DMS153 (cell line): ENCODE results near the gene CCDC88B.

ENCODE experiments used
- DNase-seq: peaks from one replicate; lab custom pipeline; 2025; lab: John Stamatoyannopoulos, UW

The CCDC88B gene

GRCh38 chr11:64343767-64344559 lies 4.0 kb downstream of the CCDC88B start:
- no peak for DNase-seq

GRCh38 chr11:64344787-64345186 lies 4.8 kb downstream of the CCDC88B start:
- DNase-seq: no peak

GRCh38 chr11:64347193-64347867 lies 7.3 kb downstream of the CCDC88B start:
- no peak for DNase-seq

- no peak for DNase-seq
Observed at GRCh38 chr11:64348383-64349024, 8.5 kb downstream of the CCDC88B start.

GRCh38 chr11:64349025-64349387 lies 9.0 kb downstream of the CCDC88B start:
- no peak for DNase-seq

DNA sequence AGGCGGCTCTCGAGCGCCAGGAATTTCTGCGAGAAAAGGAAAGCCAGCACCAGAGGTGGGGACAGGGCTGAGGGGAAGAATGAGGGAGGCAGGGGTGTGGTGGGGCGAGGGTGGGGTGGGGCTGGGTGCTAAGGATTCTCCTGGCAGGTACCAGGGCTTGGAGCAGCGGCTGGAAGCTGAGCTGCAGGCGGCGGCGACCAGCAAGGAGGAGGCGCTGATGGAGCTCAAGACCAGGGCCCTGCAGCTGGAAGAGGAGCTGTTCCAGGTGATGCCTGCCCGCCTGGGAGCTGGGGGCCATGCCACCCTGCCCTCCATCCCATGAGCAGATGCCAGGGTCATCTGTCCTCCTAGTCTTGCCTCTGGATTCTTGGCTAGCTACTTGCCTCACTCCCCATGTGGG lies 9.4 kb downstream of the CCDC88B start:
- no peak for DNase-seq

- no peak for DNase-seq
Observed at GRCh38 chr11:64351136-64351631, 11.2 kb downstream of the CCDC88B start.

- DNase-seq: no peak
Observed at GRCh38 chr11:64352099-64352994, 12.3 kb downstream of the CCDC88B start.

DNA sequence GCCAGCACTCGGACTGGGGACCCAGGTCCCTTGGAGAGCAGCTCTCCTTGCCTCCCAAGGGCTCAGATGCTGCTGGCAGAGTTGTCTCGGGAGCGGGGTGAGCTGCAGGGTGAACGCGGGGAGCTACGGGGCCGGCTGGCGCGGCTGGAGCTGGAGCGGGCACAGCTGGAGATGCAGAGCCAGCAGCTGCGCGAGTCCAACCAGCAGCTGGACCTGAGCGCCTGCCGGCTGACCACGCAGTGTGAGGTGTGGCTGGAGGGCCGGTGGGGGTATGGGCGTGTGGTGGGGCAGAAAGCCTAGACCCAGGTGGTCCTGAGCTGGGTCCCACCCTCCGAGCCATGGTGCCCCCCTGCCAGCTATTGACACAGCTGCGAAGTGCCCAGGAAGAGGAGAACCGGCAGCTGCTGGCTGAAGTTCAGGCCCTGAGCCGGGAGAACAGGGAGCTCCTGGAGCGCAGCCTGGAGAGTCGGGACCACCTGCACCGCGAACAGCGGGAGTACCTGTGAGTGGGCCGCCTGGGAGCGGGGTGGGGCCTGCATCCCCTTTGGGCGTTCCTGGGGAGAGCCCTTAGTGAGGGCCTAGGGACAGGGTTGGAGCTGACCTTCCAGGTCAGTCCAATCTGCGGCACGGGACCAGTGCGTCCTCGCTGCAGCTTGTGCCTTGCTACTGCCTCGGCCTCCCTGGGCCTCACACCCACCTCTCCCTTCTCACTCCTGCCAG lies 13.2 kb downstream of the CCDC88B start:
- no peak for DNase-seq

DNA sequence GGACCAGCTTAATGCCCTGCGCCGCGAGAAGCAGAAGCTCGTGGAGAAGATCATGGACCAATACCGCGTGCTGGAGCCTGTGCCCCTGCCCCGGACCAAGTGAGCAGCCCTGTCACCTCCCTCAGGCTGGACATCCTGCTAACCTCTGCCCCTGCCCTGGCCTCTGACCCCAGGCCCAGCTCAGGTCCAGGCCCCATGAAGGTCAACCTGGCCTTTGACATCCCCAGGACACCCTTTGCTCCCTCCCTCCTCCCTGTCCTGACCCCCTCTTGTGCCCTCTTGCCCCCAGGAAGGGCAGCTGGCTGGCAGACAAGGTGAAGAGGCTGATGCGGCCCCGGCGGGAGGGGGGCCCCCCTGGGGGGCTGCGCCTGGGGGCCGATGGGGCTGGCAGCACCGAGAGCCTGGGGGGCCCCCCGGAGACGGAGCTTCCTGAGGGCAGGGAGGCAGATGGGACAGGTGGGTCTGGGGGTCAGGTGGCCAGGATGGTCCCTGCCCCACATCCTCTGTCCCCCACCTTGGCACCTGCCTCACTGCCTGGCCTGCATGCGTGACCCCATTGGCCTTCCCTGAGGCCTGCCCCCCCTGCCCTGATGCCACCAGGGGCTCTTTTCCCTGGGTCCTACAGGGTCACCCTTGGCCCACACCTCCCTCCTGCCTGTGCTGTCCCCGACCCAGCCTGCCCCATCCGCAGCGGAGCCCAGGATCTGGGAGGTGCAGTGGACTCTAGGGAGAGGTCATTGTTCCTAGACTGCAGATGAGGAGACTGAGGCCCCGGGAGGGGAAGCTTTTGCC lies 13.9 kb downstream of the CCDC88B start:
- no peak for DNase-seq

DNA sequence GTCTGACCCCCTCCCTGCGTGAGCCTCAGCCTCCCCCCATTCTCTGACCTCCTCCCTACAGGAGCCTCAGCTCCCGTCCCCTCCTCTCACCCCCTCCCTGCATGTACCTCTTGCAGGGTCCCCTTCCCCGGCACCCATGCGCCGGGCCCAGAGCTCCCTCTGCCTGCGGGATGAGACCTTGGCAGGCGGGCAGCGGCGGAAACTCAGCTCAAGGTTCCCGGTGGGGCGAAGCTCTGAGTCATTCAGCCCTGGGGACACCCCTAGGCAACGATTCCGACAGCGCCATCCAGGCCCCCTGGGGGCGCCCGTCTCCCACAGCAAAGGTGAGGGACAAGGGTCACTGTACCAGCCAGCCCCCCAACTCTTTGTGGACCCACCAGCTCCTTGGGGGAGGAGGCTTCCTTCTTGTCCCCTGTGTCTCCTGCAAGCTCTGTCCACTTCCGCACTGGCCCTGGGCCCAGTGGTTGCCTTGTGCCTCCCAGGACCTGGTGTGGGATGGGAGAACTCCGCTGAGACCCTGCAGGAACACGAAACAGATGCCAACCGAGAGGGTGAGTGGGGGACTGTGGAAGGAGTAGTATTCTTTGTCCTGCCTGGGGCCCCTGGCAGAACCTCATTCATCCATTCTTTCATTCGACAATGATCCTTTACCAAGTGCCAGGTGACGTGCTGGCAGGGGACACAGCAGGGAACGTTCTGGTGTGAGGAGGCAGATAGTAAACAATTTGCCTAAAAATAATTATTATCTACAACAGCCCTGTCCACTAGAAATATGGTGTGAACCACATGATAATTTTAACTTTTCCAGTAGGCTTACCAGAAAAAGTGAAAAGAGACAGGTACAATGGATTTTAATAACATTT lies 15.3 kb downstream of the CCDC88B start:
- DNase-seq: peak; percentile 76

GRCh38 chr11:64356498-64357411 lies 16.8 kb downstream of the CCDC88B start:
- no peak for DNase-seq

- no peak for DNase-seq
Observed at GRCh38 chr11:64357446-64357845, 17.4 kb downstream of the CCDC88B start.

GRCh38 chr11:64357904-64358535 lies 18.0 kb downstream of the CCDC88B start:
- DNase-seq: no peak

DNA sequence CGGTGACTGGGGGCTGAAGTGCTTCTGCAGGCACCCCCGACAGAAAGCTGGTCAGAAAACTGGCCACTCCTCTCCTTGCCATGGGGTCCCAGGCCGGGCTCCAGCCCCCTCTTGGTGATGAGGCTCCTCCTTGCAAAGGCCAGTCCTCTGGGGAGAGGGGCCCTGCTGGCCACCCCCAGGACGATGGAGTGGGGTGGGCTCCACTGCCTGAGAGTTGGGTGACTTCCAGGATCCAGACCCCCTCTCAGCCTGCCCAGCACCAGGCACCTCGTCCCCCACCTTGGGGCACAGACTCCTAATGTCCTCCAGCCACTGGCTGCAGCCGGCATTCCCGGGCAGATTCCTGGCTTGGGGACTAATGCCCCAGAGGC lies 18.5 kb downstream of the CCDC88B start:
- no peak for DNase-seq

DNA sequence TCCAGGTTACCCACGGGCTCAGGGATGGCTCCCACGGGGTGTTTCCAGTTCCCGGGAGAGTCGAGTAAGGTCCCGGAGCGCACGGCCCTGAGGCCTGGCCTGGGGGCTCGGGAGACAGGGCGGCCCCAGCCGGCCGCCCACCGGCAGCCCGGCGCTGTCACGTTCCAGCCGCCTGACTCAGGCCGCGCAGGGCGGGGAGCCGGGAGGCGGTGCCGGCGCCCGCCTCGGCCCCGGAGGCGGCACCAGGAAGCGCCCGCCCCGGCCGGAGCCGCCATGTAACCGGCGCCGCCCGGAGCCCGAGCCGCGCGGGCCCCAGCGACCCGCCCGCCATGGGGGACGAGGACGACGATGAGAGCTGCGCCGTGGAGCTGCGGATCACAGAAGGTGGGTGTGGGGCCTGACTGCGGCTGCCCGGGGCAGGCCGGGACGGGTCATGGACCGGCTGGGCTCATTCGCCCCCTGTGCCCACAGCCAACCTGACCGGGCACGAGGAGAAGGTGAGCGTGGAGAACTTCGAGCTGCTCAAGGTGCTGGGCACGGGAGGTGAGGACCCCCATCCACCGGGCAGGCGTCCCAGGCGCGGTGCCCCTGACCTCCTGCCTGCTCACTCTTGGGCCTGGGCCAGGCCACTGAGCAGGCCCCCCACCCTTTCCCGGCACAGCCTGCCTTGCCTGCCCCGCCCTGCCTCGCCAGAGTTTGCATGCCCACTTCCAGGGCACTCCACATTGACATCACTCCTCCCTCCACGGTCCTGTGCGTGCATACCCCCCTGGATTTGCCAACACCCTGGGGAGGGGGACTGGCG lies 19.1 kb downstream of the CCDC88B start, which contains the start of gene RPS6KA4:
Gene RPS6KA4 (plus strand): TSS at position 256 of the 805 bp plus-strand sequence. CDS start 74 bp downstream, at position 330.
- no peak for DNase-seq
